HG02588 (cell line): ENCODE results near the gene CHAF1A.

Experiments used
- ATAC-seq: cut with Tn5 transposase; IDR thresholded peaks from one replicate; pipeline ENCODE4 v1.9.1; 2021; ENCODE audit warnings: mild to moderate bottlenecking, moderate library complexity; ENCODE audit not compliant: unreplicated experiment

CHAF1A gene

DNA sequence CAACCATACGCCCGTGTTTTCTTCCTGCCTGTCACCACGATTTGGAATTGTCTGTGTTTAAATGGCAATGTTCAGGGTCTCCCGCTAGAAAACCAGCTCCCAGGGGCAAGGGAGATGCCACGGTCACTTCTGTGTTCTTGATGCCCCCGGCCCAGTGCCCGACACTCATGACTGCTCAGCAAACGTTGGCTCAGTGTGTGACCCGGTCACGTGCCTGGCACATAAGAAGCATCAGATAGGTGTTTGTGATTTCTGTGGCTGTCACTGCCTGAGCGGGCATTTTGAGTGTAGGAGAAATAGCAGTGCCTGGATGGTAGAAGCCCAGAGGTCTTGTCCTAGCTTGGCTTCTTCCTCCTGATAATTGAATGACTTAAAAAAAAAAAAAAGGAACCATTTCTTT is 85.1 kb downstream of the CHAF1A start:
- ATAC-seq: no peak

DNA sequence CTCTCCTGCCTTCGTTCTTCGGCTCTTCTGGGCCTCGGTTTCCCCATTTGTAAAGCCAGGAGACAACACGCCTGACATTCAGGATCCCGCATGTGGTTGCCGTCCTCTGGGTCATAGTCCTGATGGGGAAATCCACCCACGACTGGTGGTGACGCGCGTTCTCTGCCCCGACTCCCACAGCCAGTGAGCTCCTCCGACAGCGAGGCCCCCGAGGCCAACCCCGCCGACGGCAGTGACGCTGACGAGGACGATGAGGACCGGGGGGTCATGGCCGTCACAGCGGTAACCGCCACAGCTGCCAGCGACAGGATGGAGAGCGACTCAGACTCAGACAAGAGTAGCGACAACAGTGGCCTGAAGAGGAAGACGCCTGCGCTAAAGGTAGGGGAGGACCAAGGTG is 86.1 kb downstream of the CHAF1A start:
- no peak for ATAC-seq

DNA sequence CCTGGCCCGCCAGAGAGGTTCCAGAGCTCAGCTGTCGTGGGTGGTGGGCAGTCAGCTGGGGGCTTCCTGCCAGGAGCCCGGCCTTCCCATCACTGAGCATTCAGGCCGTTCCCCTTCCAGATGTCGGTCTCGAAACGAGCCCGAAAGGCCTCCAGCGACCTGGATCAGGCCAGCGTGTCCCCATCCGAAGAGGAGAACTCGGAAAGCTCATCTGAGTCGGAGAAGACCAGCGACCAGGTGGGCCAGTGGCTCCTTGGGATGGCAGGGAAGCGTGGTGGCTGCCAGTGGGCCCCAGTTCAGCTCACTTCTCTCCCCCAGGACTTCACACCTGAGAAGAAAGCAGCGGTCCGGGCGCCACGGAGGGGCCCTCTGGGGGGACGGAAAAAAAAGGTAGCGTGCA is 89.0 kb downstream of the CHAF1A start:
- no peak for ATAC-seq

DNA sequence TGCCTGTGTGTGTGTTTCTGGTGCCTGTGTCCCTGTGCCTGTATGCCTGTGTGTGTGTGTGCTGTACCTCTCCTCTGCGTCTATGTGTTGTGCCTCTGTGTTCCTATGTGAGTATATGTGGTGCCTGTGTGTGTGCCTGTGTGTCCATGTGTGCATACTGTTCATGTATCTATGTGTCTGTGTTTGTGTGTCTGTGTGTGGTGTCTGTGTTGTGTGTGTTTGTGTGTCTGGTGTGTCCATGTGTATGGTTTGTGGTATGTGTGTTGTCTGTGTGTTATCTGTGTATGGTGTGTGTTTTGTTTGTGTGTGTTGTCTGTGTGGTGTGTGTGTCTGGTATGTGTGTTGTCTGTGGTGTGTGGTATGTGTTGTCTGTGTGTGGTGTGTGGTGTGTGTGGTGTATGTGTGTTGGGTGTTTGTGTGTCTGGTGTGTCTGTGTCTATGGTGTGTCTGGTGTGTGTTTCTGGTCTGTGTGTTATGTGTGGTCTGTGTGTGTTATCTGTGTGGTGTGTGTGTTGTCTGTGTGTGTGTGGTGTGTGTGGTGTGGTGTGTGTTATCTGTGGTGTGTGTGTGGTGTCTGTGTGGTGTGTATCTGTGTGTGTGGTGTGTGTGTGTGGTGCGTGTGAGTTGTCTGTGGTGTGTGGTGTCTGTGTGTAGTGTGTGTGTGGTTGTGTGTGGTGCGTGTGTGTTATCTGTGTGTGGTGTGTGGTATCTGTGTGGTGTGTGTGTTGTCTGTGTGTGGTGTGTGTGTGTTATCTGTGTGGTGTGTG is 90.1 kb downstream of the CHAF1A start:
- ATAC-seq: no peak
